HG03025 (cell line): Measurements from ENCODE around the gene ADORA2B.
"Not testable (repeated sequence)": the region's sequence is repeated elsewhere in the genome, so short reads cannot be mapped to it uniquely, and the experiment has no call there.

Experiments used
- ATAC-seq: cut with Tn5 transposase; IDR thresholded peaks from one replicate; pipeline ENCODE4 v1.9.1; 2021; ENCODE audit warnings: mild to moderate bottlenecking, moderate library complexity; ENCODE audit not compliant: unreplicated experiment, low FRiP score

The ADORA2B gene

GRCh38 chr17:15944759-15945526 lies at the start of gene ADORA2B:
Gene ADORA2B, plus strand, starts transcription at chr17:15945130. Its CDS starts 119 bp downstream, at chr17:15945249.
- no peak for ATAC-seq

- no peak for ATAC-seq
Measured at GRCh38 chr17:15896277-15896676, 48.7 kb upstream of the ADORA2B start.

GRCh38 chr17:15896834-15897233 lies 48.1 kb upstream of the ADORA2B start:
- ATAC-seq: no peak

GRCh38 chr17:15899596-15899995 lies 45.3 kb upstream of the ADORA2B start:
- not testable (repeated sequence) for ATAC-seq

GRCh38 chr17:15900871-15901270 lies 44.1 kb upstream of the ADORA2B start:
- ATAC-seq: no peak

- not testable (repeated sequence) for ATAC-seq
Measured at GRCh38 chr17:15905236-15905635, 39.7 kb upstream of the ADORA2B start.

GRCh38 chr17:15907290-15907689 lies 37.6 kb upstream of the ADORA2B start:
- ATAC-seq: no peak

- ATAC-seq: no peak
Measured at GRCh38 chr17:15908378-15908777, 36.6 kb upstream of the ADORA2B start.

- no peak for ATAC-seq
Measured at GRCh38 chr17:15909481-15909991, 35.4 kb upstream of the ADORA2B start.

GRCh38 chr17:15910791-15911190 lies 34.1 kb upstream of the ADORA2B start:
- no peak for ATAC-seq

- ATAC-seq: not testable (repeated sequence)
Measured at GRCh38 chr17:15911701-15912100, 33.2 kb upstream of the ADORA2B start.

GRCh38 chr17:15912416-15912955 lies 32.4 kb upstream of the ADORA2B start:
- ATAC-seq: no peak

- ATAC-seq: no peak
Measured at GRCh38 chr17:15913826-15914225, 31.1 kb upstream of the ADORA2B start.

- no peak for ATAC-seq
Measured at GRCh38 chr17:15914400-15915170, 30.3 kb upstream of the ADORA2B start.

GRCh38 chr17:15915961-15916360 lies 29.0 kb upstream of the ADORA2B start:
- no peak for ATAC-seq

GRCh38 chr17:15917021-15917437 lies 27.9 kb upstream of the ADORA2B start:
- ATAC-seq: no peak

GRCh38 chr17:15917438-15918027 lies 27.4 kb upstream of the ADORA2B start:
- no peak for ATAC-seq

GRCh38 chr17:15918261-15918660 lies 26.7 kb upstream of the ADORA2B start:
- no peak for ATAC-seq

GRCh38 chr17:15918661-15919259 lies 26.2 kb upstream of the ADORA2B start:
- ATAC-seq: no peak

GRCh38 chr17:15919466-15919865 lies 25.5 kb upstream of the ADORA2B start:
- no peak for ATAC-seq
